ENCODE measurements around the gene ELK3.
"Not testable (repeated sequence)": the region's sequence is repeated elsewhere in the genome, so short reads cannot be mapped to it uniquely, and the experiment has no call there.

Gene ELK3

DNA sequence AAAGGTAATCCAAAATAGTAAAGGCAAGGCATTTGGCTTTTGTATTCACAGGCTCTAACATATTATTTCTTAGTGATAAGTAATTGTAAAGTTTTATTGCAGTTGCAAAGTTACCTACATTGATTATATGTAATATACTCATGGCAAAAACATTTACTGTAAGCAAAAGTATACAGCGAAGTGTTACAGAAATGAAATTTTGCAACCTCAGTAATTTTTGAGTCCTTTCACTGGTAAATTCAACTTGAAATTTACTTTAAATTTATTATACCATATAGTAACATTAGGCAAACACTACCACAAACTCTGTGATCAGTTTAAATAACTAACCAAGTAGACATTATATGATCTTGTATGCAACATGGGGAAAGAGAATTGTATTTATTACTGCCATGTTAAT lies 117.0 kb downstream of the ELK3 start:
- no peak for DNase-seq (ENCODE audit: low spot score)
- TF ChIP-seq, protein P1, sequence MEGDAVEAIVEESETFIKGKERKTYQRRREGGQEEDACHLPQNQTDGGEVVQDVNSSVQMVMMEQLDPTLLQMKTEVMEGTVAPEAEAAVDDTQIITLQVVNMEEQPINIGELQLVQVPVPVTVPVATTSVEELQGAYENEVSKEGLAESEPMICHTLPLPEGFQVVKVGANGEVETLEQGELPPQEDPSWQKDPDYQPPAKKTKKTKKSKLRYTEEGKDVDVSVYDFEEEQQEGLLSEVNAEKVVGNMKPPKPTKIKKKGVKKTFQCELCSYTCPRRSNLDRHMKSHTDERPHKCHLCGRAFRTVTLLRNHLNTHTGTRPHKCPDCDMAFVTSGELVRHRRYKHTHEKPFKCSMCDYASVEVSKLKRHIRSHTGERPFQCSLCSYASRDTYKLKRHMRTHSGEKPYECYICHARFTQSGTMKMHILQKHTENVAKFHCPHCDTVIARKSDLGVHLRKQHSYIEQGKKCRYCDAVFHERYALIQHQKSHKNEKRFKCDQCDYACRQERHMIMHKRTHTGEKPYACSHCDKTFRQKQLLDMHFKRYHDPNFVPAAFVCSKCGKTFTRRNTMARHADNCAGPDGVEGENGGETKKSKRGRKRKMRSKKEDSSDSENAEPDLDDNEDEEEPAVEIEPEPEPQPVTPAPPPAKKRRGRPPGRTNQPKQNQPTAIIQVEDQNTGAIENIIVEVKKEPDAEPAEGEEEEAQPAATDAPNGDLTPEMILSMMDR (IDR thresholded peaks at IDR 0.05; ENCODE audit: extremely low read depth, insufficient read depth, missing control alignments) = no peak
- in situ Hi-C loops (cut with MboI; ENCODE audit: low pct_unique_long_range_greater_than_20kb, low sequenced_read_pairs, unreplicated experiment) = no loop called here

DNA sequence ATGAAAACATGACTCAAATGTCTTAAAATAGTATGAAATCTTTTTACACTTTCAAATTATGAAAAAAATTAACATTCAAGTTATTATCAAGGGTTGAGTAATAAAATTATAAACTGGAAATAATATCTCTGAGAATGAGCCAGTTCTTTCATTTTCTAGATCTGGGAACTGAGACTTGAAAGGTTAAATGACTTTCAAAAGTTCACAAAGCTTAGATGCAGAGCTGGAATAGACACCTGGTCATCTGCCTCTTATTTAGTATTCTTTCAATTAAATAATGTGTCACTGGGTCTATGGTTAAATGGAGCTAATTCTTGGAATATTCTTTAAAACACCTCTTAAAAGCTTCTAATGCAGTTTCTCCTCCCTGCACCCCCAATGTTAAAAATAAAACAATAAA lies 119.4 kb downstream of the ELK3 start:
- in situ Hi-C loops (cut with MboI; ENCODE audit: low pct_unique_long_range_greater_than_20kb, low sequenced_read_pairs, unreplicated experiment) = no loop called here
- DNase-seq (ENCODE audit: low spot score) = no peak
- TF ChIP-seq, protein P1 (IDR thresholded peaks at IDR 0.05; ENCODE audit: extremely low read depth, insufficient read depth, missing control alignments) = no peak

DNA sequence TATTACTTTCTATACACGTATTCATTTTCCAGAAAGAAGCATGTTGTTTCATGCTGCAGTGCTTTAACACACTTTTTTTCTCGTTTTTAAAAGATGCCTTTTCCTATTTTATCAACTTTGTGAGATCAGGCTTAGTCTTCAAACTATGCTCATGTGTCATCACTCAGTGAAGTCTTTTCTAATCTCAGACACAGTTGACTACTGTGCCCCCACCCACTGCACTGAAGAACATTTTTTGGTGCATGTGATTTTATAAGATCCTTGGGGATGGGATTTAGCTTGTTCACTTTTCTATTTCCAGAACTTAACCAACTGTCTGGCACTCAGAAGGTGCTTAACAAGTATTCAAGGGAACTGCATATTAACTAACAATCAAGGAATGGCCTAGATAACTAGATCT lies 120.5 kb downstream of the ELK3 start:
- TF ChIP-seq, protein P1 (IDR thresholded peaks at IDR 0.05; ENCODE audit: extremely low read depth, insufficient read depth, missing control alignments) = no peak
- in situ Hi-C loops (cut with MboI; ENCODE audit: low pct_unique_long_range_greater_than_20kb, low sequenced_read_pairs, unreplicated experiment) = no loop called here
- no peak for DNase-seq (ENCODE audit: low spot score)

DNA sequence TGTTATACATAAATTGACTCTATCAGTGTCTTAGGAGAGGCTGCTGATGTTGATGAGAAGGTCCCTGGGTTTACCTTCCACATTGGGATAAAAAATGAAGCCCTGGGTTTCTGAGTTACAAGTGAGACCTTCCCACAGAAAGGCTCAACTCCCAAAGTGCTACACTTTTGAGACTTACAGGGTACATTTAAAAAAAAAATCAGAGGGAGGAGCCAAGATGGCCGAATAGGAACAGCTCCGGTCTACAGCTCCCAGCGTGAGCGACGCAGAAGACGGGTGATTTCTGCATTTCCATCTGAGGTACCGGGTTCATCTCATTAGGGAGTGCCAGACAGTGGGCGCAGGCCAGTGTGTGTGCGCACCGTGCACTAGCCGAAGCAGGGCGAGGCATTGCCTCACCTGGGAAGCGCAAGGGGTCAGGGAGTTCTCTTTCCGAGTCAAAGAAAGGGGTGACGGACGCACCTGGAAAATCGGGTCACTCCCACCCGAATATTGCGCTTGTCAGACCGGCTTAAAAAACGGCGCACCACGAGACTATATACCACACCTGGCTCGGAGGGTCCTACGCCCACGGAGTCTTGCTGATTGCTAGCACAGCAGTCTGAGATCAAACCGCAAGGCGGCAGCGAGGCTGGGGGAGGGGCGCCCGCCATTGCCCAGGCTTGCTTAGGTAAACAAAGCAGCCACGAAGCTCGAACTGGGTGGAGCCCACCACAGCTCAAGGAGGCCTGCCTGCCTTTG lies 121.7 kb downstream of the ELK3 start:
- DNase-seq (ENCODE audit: low spot score); in situ Hi-C loops (cut with MboI; ENCODE audit: low pct_unique_long_range_greater_than_20kb, low sequenced_read_pairs, unreplicated experiment): not testable (repeated sequence)

DNA sequence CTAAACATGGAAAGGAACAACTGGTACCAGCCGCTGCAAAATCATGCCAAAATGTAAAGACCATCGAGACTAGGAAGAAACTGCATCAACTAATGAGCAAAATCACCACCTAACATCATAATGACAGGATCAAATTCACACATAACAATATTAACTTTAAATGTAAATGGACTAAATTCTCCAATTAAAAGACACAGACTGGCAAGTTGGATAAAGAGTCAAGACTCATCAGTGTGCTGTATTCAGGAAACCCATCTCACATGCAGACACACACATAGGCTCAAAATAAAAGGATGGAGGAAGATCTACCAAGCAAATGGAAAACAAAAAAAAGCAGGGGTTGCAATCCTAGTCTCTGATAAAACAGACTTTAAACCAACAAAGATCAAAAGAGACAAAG lies 123.6 kb downstream of the ELK3 start:
- DNase-seq (ENCODE audit: low spot score); in situ Hi-C loops (cut with MboI; ENCODE audit: low pct_unique_long_range_greater_than_20kb, low sequenced_read_pairs, unreplicated experiment): not testable (repeated sequence)

Data from GM13977 (cell line).